Measurements from ENCODE around the gene KLHL9. TPM values are rescaled to one million over a fixed set of nuclear protein-coding genes. Genes with fewer than 3 reads are reported as not detected.

KLHL9 gene
- total and polyA plus RNA-seq, 3 experiments from 2014 or later: 16.0 to 16.9 (median 16.3) TPM

DNA sequence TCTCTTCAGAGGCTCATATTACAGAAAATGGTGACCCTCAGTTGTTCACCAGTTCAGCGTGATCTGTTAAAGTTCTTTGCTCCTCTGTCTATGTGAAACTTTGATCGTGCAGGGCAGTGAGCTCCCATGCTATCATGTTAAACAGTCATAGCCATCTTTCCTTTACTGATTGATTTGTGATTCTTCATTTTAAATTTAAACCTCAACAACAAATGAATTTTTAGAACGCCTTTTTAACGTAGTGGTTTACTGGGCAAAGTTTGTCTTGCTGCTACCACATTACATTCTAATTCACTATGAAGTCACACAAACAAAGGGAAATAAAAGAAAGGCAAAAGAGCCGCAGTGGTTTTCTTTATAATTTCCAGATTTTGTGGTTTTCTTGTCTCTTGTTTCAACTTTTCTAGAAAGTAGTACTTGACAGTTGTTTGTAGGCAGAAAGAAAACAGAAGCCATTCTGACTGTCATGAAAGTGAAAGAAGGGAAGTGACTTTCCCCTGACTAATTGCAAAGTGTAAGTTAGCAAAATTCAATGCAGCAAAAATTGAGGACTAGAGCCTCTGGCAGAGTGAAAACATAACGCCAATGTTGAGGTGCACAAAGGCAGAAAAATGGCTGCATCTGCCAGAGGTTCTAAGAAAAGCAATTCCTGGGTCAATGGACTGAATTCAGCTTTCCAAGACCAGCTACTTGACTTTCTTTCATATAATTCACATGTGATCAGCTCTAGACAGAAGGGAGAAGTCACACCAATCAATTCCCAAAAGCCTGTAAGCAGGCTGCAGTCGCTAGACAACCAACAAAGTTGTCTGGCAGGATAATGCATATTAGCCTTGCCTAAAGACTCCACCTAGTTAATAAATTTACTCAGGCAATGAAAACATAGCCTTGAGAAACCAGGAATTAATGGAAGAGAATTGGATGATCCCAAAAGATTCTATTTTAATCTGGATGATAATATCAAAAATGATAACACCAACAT is 22.6 kb upstream of the KLHL9 start:
- Histone ChIP-seq H3K4me1 (ENCODE audit: insufficient read depth, low read length) (peaks cover 14% of the 10 kb centered on the region), H3K27ac (ENCODE audit: low read depth, low read length) (no peak overlapping the region), H3K9me3 (ENCODE audit: low read length) (no peaks in the 10 kb centered on the region), H3K27me3 (ENCODE audit: insufficient read depth, low read length, poor library complexity, severe bottlenecking) (no peaks in the 10 kb centered on the region), H3K4me3 (ENCODE audit: low read length) (peak overlapping the region; percentile 36), H3K36me3 (ENCODE audit: insufficient read depth, low read length) (no peaks in the 10 kb centered on the region)
- Mint-ChIP-seq H3K4me1 (peaks cover 11 to 20% (median 18%) of the 10 kb centered on the region in 3 donors), H3K36me3 (peaks cover 0 to 18% (median 0%) of the 10 kb centered on the region in 3 donors), H3K27me3 (peaks cover 11 to 19% of the 10 kb centered on the region in 2 donors), H3K9me3 (peaks cover 0 to 10% (median 6%) of the 10 kb centered on the region in 5 donors), H3K27ac (peak overlapping the region; percentile 6 to 86 (median 68)), H3K4me3 (peak overlapping the region; percentile 27 to 76 (median 71))
- peak in 1 of 5 donors; percentile 48 for DNase-seq
- POLR2A ChIA-PET: interaction anchor here (1.3 kb wide), 1 partner anchor 24 kb away, joined by 3 read pairs; no protein-coding TSS in a partner anchor
- CTCF ChIA-PET: interaction anchor here (0.8 to 1.4 kb wide), 4 partner anchors 21 to 38 kb away, joined by 3 read pairs; no protein-coding TSS in a partner anchor

- Histone ChIP-seq H3K27ac (ENCODE audit: low read depth, low read length) (no peak within 1 kb of the TSS), H3K36me3 (ENCODE audit: insufficient read depth, low read length) (no peaks in the 10 kb centered on the region), H3K27me3 (ENCODE audit: insufficient read depth, low read length, poor library complexity, severe bottlenecking) (no peaks in the 10 kb centered on the region), H3K9me3 (ENCODE audit: low read length) (no peaks in the 10 kb centered on the region), H3K4me1 (ENCODE audit: insufficient read depth, low read length) (no peaks in the 10 kb centered on the region), H3K4me3 (ENCODE audit: low read length) (no peak within 1 kb of the TSS)
- no peak for DNase-seq
- CTCF ChIA-PET: no interaction called here
- H3K27me3 Mint-ChIP-seq: peaks cover 17 to 60% of the 10 kb centered on the region in 2 donors
- no peak within 1 kb of the TSS for H3K4me3 Mint-ChIP-seq
- no peaks in the 10 kb centered on the region for H3K4me1 Mint-ChIP-seq
- peaks cover 0 to 18% (median 0%) of the 10 kb centered on the region in 3 donors for H3K36me3 Mint-ChIP-seq
- POLR2A ChIA-PET: no interaction called here
- no peak within 1 kb of the TSS for H3K27ac Mint-ChIP-seq
- peaks cover 0 to 10% (median 6%) of the 10 kb centered on the region in 5 donors for H3K9me3 Mint-ChIP-seq
Observed at GRCh38 chr9:21350787-21351186, 15.6 kb upstream of the KLHL9 start, which contains the start of gene IFNA6. Gene IFNA6, minus strand, starts transcription at chr9:21350887. Its CDS starts 0 bp downstream, at chr9:21350887.

DNA sequence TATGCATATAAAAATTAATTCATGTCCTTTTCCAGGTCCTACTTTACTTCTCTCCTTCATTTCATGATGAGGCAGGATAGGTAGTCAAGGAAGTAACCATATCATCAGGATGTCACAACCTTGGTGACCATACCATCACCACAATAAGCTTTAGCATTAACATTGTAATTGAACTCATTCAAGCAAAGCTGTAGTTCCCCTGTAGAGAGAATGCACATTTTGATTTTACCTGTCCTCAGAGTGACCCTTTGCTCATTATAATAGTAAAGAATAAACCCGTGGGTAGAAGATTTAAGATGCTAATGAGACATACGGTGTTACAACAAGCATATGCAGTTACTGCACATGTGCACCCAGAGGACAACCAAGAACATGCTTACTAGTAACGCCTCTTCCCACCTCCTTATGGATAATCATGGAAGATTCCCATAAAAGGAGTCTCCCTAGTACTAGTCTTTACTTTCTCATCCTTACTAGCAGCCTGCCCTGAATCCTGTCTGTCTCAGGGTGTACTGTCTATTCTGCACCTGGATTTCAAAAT is 13.3 kb upstream of the KLHL9 start:
- H3K9me3 Mint-ChIP-seq: peaks cover 0 to 5% (median 2%) of the 10 kb centered on the region in 5 donors

DNA sequence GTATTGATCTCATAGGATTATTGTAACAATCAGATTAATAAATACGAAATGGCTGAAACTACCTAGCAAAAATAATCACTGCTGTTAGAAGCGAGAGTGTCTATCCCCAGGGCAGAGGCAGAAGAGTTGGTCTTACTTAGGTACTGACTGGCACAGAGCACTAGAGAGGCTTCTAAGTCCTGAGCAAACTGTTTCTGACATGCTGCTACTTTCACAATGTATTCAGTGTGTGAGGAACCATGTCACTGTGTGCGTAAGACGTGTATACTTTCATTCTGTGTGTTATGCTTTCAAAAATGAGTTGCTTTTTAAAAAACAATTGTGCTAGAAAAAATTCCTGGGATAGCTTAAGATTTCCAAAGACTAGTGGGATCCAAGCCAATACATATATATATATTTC is 5.5 kb upstream of the KLHL9 start:
- peaks cover 0 to 7% (median 0%) of the 10 kb centered on the region in 3 donors for H3K36me3 Mint-ChIP-seq
- H3K27ac Mint-ChIP-seq: no peak overlapping the region
- Histone ChIP-seq H3K4me3 (ENCODE audit: low read length) (no peak overlapping the region), H3K9me3 (ENCODE audit: low read length) (no peaks in the 10 kb centered on the region), H3K27ac (ENCODE audit: low read depth, low read length) (no peak overlapping the region), H3K4me1 (ENCODE audit: insufficient read depth, low read length) (peaks cover 3% of the 10 kb centered on the region), H3K27me3 (ENCODE audit: insufficient read depth, low read length, poor library complexity, severe bottlenecking) (peaks cover 17% of the 10 kb centered on the region), H3K36me3 (ENCODE audit: insufficient read depth, low read length) (no peaks in the 10 kb centered on the region)
- H3K4me3 Mint-ChIP-seq: no peak overlapping the region
- CTCF ChIA-PET: interaction anchor here (1.2 to 2.3 kb wide), 2 partner anchors 55 to 448 kb away, joined by 3 to 7 read pairs; no protein-coding TSS in a partner anchor
- POLR2A ChIA-PET: no interaction called here
- H3K9me3 Mint-ChIP-seq: peaks cover 0 to 6% (median 2%) of the 10 kb centered on the region in 5 donors
- peaks cover 32 to 55% of the 10 kb centered on the region in 2 donors for H3K27me3 Mint-ChIP-seq
- DNase-seq: no peak
- peaks cover 6 to 10% (median 10%) of the 10 kb centered on the region in 3 donors for H3K4me1 Mint-ChIP-seq

More for the DNA sequence above, 13.3 kb upstream of the KLHL9 start:
- H3K27ac ChIP-seq (ENCODE audit: low read depth, low read length): no peak overlapping the region
- H3K36me3 ChIP-seq (ENCODE audit: insufficient read depth, low read length): no peaks in the 10 kb centered on the region
- DNase-seq: no peak
- Mint-ChIP-seq H3K4me3 (no peak overlapping the region), H3K36me3 (peaks cover 0 to 6% (median 0%) of the 10 kb centered on the region in 3 donors), H3K27me3 (peaks cover 23 to 65% of the 10 kb centered on the region in 2 donors), H3K4me1 (no peaks in the 10 kb centered on the region), H3K27ac (no peak overlapping the region)
- H3K4me3 ChIP-seq (ENCODE audit: low read length): no peak overlapping the region
- CTCF ChIA-PET: interaction anchor here (1.6 kb wide), 1 partner anchor 48 kb away, joined by 3 read pairs; no protein-coding TSS in a partner anchor
- POLR2A ChIA-PET: no interaction called here
- H3K27me3 ChIP-seq (ENCODE audit: insufficient read depth, low read length, poor library complexity, severe bottlenecking): no peaks in the 10 kb centered on the region
- H3K9me3 ChIP-seq (ENCODE audit: low read length): no peaks in the 10 kb centered on the region
- no peaks in the 10 kb centered on the region for H3K4me1 ChIP-seq (ENCODE audit: insufficient read depth, low read length)

- Mint-ChIP-seq H3K9me3 (peaks cover 0 to 5% (median 0%) of the 10 kb centered on the region in 5 donors), H3K36me3 (peaks cover 6 to 32% (median 6%) of the 10 kb centered on the region in 3 donors), H3K4me1 (peaks cover 40 to 48% (median 46%) of the 10 kb centered on the region in 3 donors), H3K27me3 (peaks cover 9 to 12% of the 10 kb centered on the region in 2 donors), H3K4me3 (peak overlapping the region in 6 of 7 donors; percentile 75 to 99 (median 94)), H3K27ac (peak overlapping the region in 7 of 8 donors; percentile 5 to 97 (median 63))
- no peaks in the 10 kb centered on the region for H3K9me3 ChIP-seq (ENCODE audit: low read length)
- ChIA-PET CTCF (interaction anchor here (1.5 to 1.8 kb wide), 2 partner anchors 10 to 59 kb away, joined by 5 read pairs; no protein-coding TSS in a partner anchor), POLR2A (no interaction called here)
- DNase-seq: no peak
- H3K36me3 ChIP-seq (ENCODE audit: insufficient read depth, low read length): no peaks in the 10 kb centered on the region
- H3K4me3 ChIP-seq (ENCODE audit: low read length): no peak overlapping the region
- peaks cover 36% of the 10 kb centered on the region for H3K4me1 ChIP-seq (ENCODE audit: insufficient read depth, low read length)
- H3K27ac ChIP-seq (ENCODE audit: low read depth, low read length): no peak overlapping the region
- H3K27me3 ChIP-seq (ENCODE audit: insufficient read depth, low read length, poor library complexity, severe bottlenecking): peaks cover 8% of the 10 kb centered on the region
Observed at GRCh38 chr9:21336457-21336856, 1.3 kb upstream of the KLHL9 start.

GRCh38 chr9:21333226-21333625 is 2.0 kb downstream of the KLHL9 start:
- peaks cover 49% of the 10 kb centered on the region for H3K4me1 ChIP-seq (ENCODE audit: insufficient read depth, low read length)
- peaks cover 0 to 2% of the 10 kb centered on the region in 2 donors for H3K27me3 Mint-ChIP-seq
- peaks cover 6 to 49% (median 6%) of the 10 kb centered on the region in 3 donors for H3K36me3 Mint-ChIP-seq
- peak overlapping the region; percentile 26 to 97 (median 84) for H3K27ac Mint-ChIP-seq
- POLR2A ChIA-PET: no interaction called here
- H3K9me3 Mint-ChIP-seq: peaks cover 0 to 5% (median 0%) of the 10 kb centered on the region in 5 donors
- peaks cover 63 to 78% (median 78%) of the 10 kb centered on the region in 3 donors for H3K4me1 Mint-ChIP-seq
- H3K9me3 ChIP-seq (ENCODE audit: low read length): no peaks in the 10 kb centered on the region
- CTCF ChIA-PET: interaction anchor here (0.9 to 3.2 kb wide), 3 partner anchors 10 to 65 kb away, joined by 3 to 25 read pairs (median 3); no protein-coding TSS in a partner anchor
- peak overlapping the region; percentile 92 to 99 (median 94) for H3K4me3 Mint-ChIP-seq
- DNase-seq: no peak
- H3K27me3 ChIP-seq (ENCODE audit: insufficient read depth, low read length, poor library complexity, severe bottlenecking): no peaks in the 10 kb centered on the region
- no peak overlapping the region for H3K27ac ChIP-seq (ENCODE audit: low read depth, low read length)
- H3K4me3 ChIP-seq (ENCODE audit: low read length): peak overlapping the region; percentile 0
- H3K36me3 ChIP-seq (ENCODE audit: insufficient read depth, low read length): no peaks in the 10 kb centered on the region

DNA sequence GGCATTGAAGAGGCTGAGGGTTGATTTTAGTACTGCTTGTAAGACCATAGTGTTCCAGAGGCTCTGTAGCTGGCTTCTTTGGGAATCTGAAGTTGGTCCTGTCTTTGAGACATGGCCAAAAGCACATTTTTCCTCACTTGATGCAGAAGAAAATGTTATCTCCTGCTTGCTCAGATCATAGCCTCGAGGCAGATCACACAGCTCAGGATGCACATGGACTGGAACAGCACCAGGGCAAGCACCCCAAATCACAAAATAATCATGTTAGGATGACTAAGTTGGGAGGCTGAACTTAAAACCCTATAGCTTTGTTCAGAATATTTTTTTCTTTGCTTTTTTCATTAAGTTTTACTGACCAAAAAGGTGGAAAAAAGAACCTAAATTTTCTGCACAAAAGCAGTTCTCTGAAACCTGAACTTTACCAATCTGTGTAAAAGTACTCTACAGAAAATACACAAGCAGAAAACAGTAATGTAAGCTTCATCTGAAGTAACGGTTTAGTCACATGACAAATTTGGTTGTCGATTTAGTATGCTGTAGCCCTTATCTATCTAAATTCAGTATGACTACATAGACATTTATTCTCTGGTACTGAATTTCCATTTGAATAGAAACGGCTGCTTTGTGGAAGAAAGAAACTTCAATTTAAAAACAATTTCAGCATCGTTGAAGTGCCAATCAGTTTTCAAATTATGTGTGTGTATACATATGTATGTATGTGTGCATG is 3.4 kb downstream of the KLHL9 start:
- POLR2A ChIA-PET: no interaction called here
- peaks cover 6 to 49% (median 6%) of the 10 kb centered on the region in 3 donors for H3K36me3 Mint-ChIP-seq

More for the DNA sequence above, 3.4 kb downstream of the KLHL9 start:
- Histone ChIP-seq H3K4me3 (ENCODE audit: low read length) (no peak overlapping the region), H3K27ac (ENCODE audit: low read depth, low read length) (no peak overlapping the region), H3K4me1 (ENCODE audit: insufficient read depth, low read length) (peaks cover 56% of the 10 kb centered on the region), H3K27me3 (ENCODE audit: insufficient read depth, low read length, poor library complexity, severe bottlenecking) (no peaks in the 10 kb centered on the region), H3K36me3 (ENCODE audit: insufficient read depth, low read length) (no peaks in the 10 kb centered on the region), H3K9me3 (ENCODE audit: low read length) (no peaks in the 10 kb centered on the region)
- CTCF ChIA-PET: interaction anchor here (0.8 to 2.2 kb wide), 4 partner anchors 8 to 134 kb away, joined by 3 to 10 read pairs (median 4); no protein-coding TSS in a partner anchor
- DNase-seq: no peak
- H3K27ac Mint-ChIP-seq: peak overlapping the region in 6 of 8 donors; percentile 17 to 77 (median 40)
- no peaks in the 10 kb centered on the region for H3K27me3 Mint-ChIP-seq
- peaks cover 75 to 92% (median 91%) of the 10 kb centered on the region in 3 donors for H3K4me1 Mint-ChIP-seq
- peak overlapping the region; percentile 54 to 99 (median 92) for H3K4me3 Mint-ChIP-seq
- H3K9me3 Mint-ChIP-seq: peaks cover 0 to 5% (median 0%) of the 10 kb centered on the region in 5 donors
